ENCODE measurements around the gene RNF217.
"Not testable (repeated sequence)": the region's sequence is repeated elsewhere in the genome, so short reads cannot be mapped to it uniquely, and the experiment has no call there.

Gene RNF217

GRCh38 chr6:125050663-125051318, 88.6 kb downstream of the RNF217 start:
- FAIRE-seq (no peak), DNase-seq (ENCODE audit: low spot score) (no peak)

GRCh38 chr6:125053809-125054208, 91.6 kb downstream of the RNF217 start:
- FAIRE-seq = no peak
- no peak for DNase-seq (ENCODE audit: low spot score)

- FAIRE-seq (no peak), DNase-seq (ENCODE audit: low spot score) (no peak)
Measured at GRCh38 chr6:125054331-125054730, 92.1 kb downstream of the RNF217 start.

- FAIRE-seq = no peak
- DNase-seq (ENCODE audit: low spot score) = no peak
Measured at GRCh38 chr6:125057392-125058246, 95.4 kb downstream of the RNF217 start.

GRCh38 chr6:125058546-125058945, 96.3 kb downstream of the RNF217 start:
- FAIRE-seq (no peak), DNase-seq (ENCODE audit: low spot score) (no peak)

DNA sequence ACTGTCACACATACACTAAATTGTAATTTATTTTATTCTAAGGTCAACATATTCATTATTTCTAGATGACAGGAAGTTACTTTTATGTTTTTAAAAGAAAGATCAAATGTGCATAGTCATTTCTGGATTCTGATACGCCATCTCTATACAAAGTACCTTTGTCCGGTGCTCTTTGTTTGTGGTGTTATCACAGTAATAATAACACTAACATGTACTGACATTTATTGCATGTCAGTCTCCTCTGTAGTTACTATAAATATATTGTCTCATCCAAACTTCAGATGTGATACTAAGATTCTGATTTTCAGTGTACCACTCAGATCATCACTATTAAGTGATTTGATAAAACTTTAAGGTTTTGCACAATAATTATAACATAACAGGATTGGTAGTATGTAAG, 101.1 kb downstream of the RNF217 start:
- no peak for FAIRE-seq
- DNase-seq (ENCODE audit: low spot score) = no peak

DNA sequence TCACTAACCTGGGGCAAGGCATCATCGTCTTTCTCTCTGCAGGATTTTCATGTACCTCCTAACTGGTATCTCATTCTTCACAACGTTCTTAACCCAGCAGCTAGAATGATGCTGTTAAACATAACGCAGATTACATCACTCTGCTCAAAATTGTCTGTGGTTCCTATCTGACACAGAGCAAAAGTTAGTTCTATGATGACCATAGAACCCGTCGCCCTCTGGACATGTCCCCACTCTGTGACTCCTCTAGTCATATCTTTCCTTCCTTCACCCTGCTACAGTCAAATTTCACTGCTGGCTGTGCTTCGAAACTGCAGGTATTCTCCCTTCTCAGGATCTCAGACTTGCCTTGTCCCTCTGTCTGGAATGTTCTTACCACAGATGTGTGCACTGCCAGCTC, 103.9 kb downstream of the RNF217 start:
- FAIRE-seq (peak; percentile 9), DNase-seq (ENCODE audit: low spot score) (no peak)

GRCh38 chr6:125066964-125067363, 104.7 kb downstream of the RNF217 start:
- no peak for FAIRE-seq
- DNase-seq (ENCODE audit: low spot score) = peak; percentile 35

GRCh38 chr6:125067552-125067951, 105.3 kb downstream of the RNF217 start:
- no peak for FAIRE-seq
- no peak for DNase-seq (ENCODE audit: low spot score)

GRCh38 chr6:125073071-125073470, 110.8 kb downstream of the RNF217 start:
- no peak for FAIRE-seq
- DNase-seq (ENCODE audit: low spot score) = no peak

GRCh38 chr6:125074120-125074519, 111.9 kb downstream of the RNF217 start:
- no peak for FAIRE-seq

GRCh38 chr6:125075073-125075472, 112.8 kb downstream of the RNF217 start:
- not testable (repeated sequence) for DNase-seq (ENCODE audit: low spot score); FAIRE-seq

More at GRCh38 chr6:125074120-125074519, 111.9 kb downstream of the RNF217 start:
- DNase-seq (ENCODE audit: low spot score) = no peak

GRCh38 chr6:125075741-125076481, 113.7 kb downstream of the RNF217 start:
- no peak for DNase-seq (ENCODE audit: low spot score)
- FAIRE-seq = no peak

- FAIRE-seq = no peak
- DNase-seq (ENCODE audit: low spot score) = no peak
Measured at GRCh38 chr6:125076482-125076742, 114.2 kb downstream of the RNF217 start.

- FAIRE-seq = no peak
- DNase-seq (ENCODE audit: low spot score) = no peak
Measured at GRCh38 chr6:125077453-125077852, 115.2 kb downstream of the RNF217 start.

DNA sequence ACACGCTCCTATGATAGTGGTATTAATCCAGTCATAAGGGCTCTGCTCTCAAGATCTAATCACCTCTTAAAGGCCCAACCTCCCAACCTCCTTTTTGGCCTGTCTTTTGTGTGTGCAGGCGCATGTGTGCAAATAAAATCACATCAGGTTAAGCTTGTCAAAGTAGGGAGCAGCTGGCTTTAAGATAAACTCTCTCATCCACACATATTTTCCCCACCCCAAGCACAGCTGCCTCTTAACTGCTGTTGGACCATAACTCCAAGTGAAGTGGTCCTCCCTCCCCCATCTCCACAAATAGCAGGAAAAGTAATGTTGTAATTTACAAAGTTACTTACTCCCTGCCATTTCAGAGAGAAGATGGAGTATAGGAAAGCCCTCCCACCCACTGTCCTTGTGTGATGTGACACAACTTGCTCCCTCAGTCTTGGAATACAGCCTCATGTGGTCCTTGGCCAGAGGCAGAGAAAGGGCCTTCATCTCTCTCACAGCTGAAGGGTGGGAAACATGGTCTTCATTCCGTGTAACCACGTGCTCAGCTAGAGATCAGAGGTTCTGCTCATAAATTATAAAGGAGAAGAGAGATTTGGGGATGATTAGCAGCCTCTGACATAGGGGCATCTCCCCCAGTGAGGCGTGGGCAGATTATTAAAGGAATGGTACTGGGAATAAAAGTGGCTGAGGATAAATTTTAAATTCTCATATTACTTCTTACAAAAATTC, 116.5 kb downstream of the RNF217 start:
- FAIRE-seq = peak; percentile 73

DNA sequence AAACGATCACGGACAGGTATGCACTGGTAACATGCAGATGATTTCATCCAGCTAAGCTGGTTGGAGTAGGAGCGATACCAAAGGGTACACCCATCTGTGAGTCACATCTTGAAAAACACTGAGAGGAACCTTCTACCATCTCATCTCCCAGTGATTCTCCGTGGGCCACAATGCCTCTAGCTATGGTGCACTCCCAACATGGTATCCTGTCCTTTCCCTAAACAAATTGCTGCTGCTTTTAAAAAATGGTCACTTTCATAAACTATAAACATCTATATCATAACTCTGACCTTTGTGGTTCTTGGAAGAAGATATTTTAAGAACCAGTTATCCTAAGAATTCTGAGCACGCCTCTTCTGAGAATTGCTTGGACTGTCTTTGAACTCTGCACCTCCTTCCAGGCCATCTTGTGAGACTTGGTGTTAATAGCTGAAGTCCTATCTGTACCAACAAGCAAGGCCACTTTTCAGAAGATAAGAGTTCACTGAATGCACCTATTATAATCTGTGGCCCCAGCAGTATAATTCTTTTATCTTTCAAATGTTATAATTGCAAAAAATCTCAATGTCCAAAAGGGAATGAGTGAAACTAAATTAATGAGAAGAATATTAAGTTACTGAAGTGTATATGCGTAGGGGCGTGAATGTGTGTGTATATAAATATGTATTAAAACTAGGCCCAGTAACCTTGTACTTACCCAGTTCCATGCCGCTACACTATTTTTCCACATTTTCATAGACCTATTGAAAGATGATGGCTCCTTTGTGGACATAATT, 120.9 kb downstream of the RNF217 start:
- DNase-seq (ENCODE audit: low spot score) = no peak
- FAIRE-seq = no peak

More for the DNA sequence above, 116.5 kb downstream of the RNF217 start:
- no peak for DNase-seq (ENCODE audit: low spot score)

- FAIRE-seq (no peak), DNase-seq (ENCODE audit: low spot score) (no peak)
Measured at GRCh38 chr6:125083684-125083990, 121.4 kb downstream of the RNF217 start.

GRCh38 chr6:125086716-125087115, 124.5 kb downstream of the RNF217 start:
- DNase-seq (ENCODE audit: low spot score) (no peak), FAIRE-seq (no peak)

GRCh38 chr6:125088963-125089362, 126.7 kb downstream of the RNF217 start:
- FAIRE-seq (no peak), DNase-seq (ENCODE audit: low spot score) (no peak)

GRCh38 chr6:125094563-125094962, 132.3 kb downstream of the RNF217 start:
- DNase-seq (ENCODE audit: low spot score) (no peak), FAIRE-seq (no peak)

Data from urothelium cell line (cell line).